ENCODE results near the gene MOV10L1.

MOV10L1 gene

GRCh38 chr22:50044485-50045118 is 45.2 kb upstream of the MOV10L1 start:
- TF ChIP-seq EZH2 (IDR thresholded peaks at IDR 0.05; ENCODE audit: borderline replicate concordance, low read length) = no peak
- no peak for TF ChIP-seq CTCF (IDR thresholded peaks at IDR 0.05; ENCODE audit: low read length)
- H3K27me3 ChIP-seq (ENCODE audit: insufficient read depth, low read length) = peaks cover 3% of the 10 kb centered on the region; the same call in 1 of the 2 replicates
- H2AFZ ChIP-seq (ENCODE audit: low read length) = no peak overlapping the region
- no peaks in the 10 kb centered on the region for H3K9me3 ChIP-seq (ENCODE audit: low read length)
- H3K27ac ChIP-seq (ENCODE audit: low read depth, low read length, poor library complexity, severe bottlenecking) = no peak overlapping the region
- no peaks in the 10 kb centered on the region for H3K9me2 ChIP-seq (ENCODE audit: low read depth, low read length)
- no peak overlapping the region for H3K4me3 ChIP-seq (ENCODE audit: low read depth, low read length, poor library complexity, severe bottlenecking)
- H3K79me2 ChIP-seq (ENCODE audit: insufficient read depth, low read length) = no peaks in the 10 kb centered on the region
- H3K4me1 ChIP-seq (ENCODE audit: insufficient read depth, low read length, severe bottlenecking) = no peaks in the 10 kb centered on the region
- no peak overlapping the region for H3K9ac ChIP-seq (ENCODE audit: low read length)
- no peak overlapping the region for H3K4me2 ChIP-seq (ENCODE audit: low read length)
- no peaks in the 10 kb centered on the region for H3F3A ChIP-seq (ENCODE audit: insufficient read depth, low read length)
- no peaks in the 10 kb centered on the region for H4K20me1 ChIP-seq (ENCODE audit: insufficient read depth, low read length)
- H3K36me3 ChIP-seq (ENCODE audit: insufficient read depth, low read length) = peaks cover 3% of the 10 kb centered on the region; the same call in 1 of the 2 replicates

GRCh38 chr22:50045211-50046018 is 44.4 kb upstream of the MOV10L1 start:
- Histone ChIP-seq H3K27ac (ENCODE audit: low read depth, low read length, poor library complexity, severe bottlenecking) (no peak overlapping the region), H3K27me3 (ENCODE audit: insufficient read depth, low read length) (peaks cover 3% of the 10 kb centered on the region; the same call in 1 of the 2 replicates), H3K4me2 (ENCODE audit: low read length) (no peak overlapping the region), H3F3A (ENCODE audit: insufficient read depth, low read length) (no peaks in the 10 kb centered on the region), H3K9ac (ENCODE audit: low read length) (no peak overlapping the region), H3K4me3 (ENCODE audit: low read depth, low read length, poor library complexity, severe bottlenecking) (no peak overlapping the region), H3K9me3 (ENCODE audit: low read length) (no peaks in the 10 kb centered on the region), H3K9me2 (ENCODE audit: low read depth, low read length) (no peaks in the 10 kb centered on the region), H4K20me1 (ENCODE audit: insufficient read depth, low read length) (no peaks in the 10 kb centered on the region), H3K36me3 (ENCODE audit: insufficient read depth, low read length) (no peaks in the 10 kb centered on the region; the same call in 1 of the 2 replicates), H3K4me1 (ENCODE audit: insufficient read depth, low read length, severe bottlenecking) (no peaks in the 10 kb centered on the region), H2AFZ (ENCODE audit: low read length) (no peak overlapping the region), H3K79me2 (ENCODE audit: insufficient read depth, low read length) (no peaks in the 10 kb centered on the region)
- TF ChIP-seq EZH2 (IDR thresholded peaks at IDR 0.05; ENCODE audit: borderline replicate concordance, low read length) (no peak), CTCF (IDR thresholded peaks at IDR 0.05; ENCODE audit: low read length) (no peak)

GRCh38 chr22:50046019-50046415 is 43.8 kb upstream of the MOV10L1 start:
- no peaks in the 10 kb centered on the region for H3K4me1 ChIP-seq (ENCODE audit: insufficient read depth, low read length, severe bottlenecking)
- no peak overlapping the region for H3K4me3 ChIP-seq (ENCODE audit: low read depth, low read length, poor library complexity, severe bottlenecking)
- no peaks in the 10 kb centered on the region for H3K79me2 ChIP-seq (ENCODE audit: insufficient read depth, low read length)
- no peaks in the 10 kb centered on the region for H3K9me3 ChIP-seq (ENCODE audit: low read length)
- no peaks in the 10 kb centered on the region for H4K20me1 ChIP-seq (ENCODE audit: insufficient read depth, low read length)
- H3K4me2 ChIP-seq (ENCODE audit: low read length) = no peak overlapping the region
- H2AFZ ChIP-seq (ENCODE audit: low read length) = no peak overlapping the region
- H3K9ac ChIP-seq (ENCODE audit: low read length) = no peak overlapping the region
- no peak overlapping the region for H3K27ac ChIP-seq (ENCODE audit: low read depth, low read length, poor library complexity, severe bottlenecking)
- peaks cover 3% of the 10 kb centered on the region; the same call in 1 of the 2 replicates for H3K27me3 ChIP-seq (ENCODE audit: insufficient read depth, low read length)
- no peaks in the 10 kb centered on the region for H3K9me2 ChIP-seq (ENCODE audit: low read depth, low read length)
- H3F3A ChIP-seq (ENCODE audit: insufficient read depth, low read length) = no peaks in the 10 kb centered on the region
- no peaks in the 10 kb centered on the region; the same call in 1 of the 2 replicates for H3K36me3 ChIP-seq (ENCODE audit: insufficient read depth, low read length)
- TF ChIP-seq CTCF (IDR thresholded peaks at IDR 0.05; ENCODE audit: low read length) (no peak), EZH2 (IDR thresholded peaks at IDR 0.05; ENCODE audit: borderline replicate concordance, low read length) (no peak)
